ENCODE results near the gene XPA. TPM values are rescaled to one million over a fixed set of nuclear protein-coding genes. Genes with fewer than 3 reads are reported as not detected.

XPA gene
- total RNA-seq, 1 experiment from 2014 or later: 15.0 TPM

DNA sequence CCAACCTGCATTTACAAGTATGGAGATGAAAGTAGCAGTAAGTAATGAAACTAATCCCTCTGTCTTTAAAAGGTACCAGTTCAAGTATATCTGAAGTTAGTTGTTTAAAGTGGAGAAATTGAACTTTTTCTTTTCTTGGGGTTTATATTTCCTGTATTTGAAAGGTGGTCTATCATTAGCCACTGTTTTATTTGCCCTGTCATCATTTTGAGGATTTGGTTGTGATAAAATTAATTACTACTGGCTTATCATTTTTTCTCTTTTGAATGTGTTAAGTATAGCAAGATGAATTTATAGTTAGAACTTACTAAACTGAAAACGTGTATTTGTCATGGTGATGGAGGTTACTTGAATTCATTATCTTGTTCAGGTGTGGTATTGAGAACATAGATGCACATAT is 38.4 kb downstream of the XPA start:
- DNase-seq (ENCODE audit: low read depth): no peak

DNA sequence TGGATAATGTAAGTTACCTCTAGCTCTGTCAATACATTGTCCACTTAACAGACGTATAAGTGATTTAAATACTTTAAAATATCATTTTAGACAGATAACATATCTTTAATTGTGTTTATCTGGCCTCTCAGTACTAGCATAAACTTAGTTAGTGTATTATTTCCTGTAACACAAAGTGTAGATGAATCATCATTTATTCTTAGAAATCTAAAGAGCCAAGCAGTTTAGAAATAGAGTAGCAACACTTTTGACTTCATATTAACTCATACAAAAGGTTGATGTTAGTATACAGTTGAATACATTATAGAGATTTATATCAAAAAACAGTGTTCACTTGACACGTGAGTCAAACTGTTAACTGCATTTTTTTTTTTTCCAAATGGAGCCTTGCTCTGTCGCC is 45.5 kb downstream of the XPA start:
- no peak for DNase-seq (ENCODE audit: low read depth)

DNA sequence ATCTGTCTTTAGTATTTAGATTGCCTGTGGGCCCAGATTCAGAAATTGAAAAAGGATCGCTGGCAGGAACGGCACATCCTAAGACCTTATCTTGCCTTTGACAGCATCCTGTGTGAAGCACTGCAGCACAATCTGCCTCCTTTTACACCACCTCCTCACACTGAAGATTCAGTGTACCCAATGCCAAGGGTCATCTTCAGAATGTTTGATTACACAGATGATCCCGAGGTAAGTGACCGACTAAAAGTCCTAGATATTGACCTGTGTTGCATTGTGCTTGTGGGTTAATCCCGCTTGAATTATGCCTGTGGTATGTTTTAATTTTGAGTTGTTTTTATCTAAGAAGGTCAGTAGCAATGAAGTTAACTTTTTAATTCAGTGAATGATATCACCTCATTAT is 49.1 kb downstream of the XPA start:
- no peak for DNase-seq (ENCODE audit: low read depth)

DNA sequence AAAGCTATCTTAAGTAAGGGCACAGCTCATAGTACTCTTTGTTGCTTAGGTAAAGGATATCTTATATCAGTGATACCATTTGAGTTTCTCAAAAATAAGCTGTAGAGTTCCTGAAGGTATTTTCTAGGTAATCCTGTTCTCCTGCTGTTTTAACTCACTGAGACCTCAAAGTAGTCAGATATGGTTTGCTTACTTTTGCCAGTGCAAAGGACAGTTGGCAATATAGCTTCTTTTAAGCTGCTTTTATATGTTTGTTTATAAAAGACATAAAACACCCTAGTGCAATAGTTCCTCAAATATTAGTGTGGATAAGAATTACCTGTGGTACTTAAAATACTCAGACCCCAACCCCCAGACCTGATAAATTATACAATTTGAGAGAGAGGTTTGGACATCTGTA is 51.4 kb downstream of the XPA start:
- DNase-seq (ENCODE audit: low read depth): no peak

DNA sequence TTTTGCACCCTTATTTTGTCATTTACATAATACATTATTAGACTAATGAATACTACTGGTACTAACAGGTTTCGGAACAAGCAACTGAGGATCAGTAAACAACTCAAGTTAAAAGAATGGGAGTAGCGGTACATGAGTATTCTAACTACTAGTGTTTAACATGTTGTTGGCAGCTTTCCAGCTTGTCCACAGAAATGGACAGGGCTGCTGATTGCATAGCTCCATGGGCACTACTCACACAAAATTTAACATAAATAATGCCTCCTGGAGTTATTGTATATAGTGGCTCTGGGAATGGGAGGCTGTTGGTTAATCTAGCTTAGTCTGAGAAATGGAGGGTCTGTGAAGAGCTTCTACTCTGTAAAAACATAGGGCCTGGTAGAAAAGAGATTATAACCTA is 56.8 kb downstream of the XPA start:
- DNase-seq (ENCODE audit: low read depth): no peak

DNA sequence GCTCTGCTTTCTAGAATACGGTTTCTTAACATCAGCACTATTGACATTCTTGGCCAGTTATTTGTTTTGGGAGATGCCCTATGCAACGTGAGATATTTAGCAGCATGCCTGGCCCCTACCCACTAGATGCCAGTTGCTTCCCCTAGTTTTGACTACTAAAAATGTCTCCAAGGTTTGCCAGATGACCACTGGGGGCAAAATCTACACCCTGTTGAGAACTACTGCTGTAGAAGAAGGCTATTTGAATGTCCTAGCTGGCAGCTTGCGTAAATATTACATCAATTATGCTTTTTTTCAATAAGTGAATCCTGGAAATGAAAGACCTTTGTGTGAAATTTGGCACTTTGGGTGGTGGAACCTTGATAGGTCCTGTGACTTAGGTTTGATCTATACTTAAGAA is 58.5 kb downstream of the XPA start:
- DNase-seq (ENCODE audit: low read depth): no peak

DNA sequence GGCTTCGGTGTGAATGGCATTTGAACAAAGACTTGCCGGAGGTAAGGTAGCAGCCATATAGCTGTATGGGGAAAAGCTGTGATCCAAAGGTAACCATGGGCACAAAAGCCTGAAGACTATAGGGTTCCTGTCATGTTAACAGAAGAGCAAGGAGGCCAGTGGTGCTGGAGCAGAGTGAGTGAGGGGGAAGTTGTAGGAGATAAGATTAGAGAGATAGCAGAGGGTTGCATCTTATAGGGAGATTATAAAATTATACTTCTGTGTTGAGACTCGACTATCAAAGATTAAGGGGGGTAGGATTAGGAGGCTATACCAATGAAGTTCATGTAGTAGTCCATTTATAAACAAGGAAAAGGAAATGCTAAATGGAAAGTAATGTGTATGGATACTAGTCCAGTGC is 60.2 kb downstream of the XPA start:
- DNase-seq (ENCODE audit: low read depth): no peak

DNA sequence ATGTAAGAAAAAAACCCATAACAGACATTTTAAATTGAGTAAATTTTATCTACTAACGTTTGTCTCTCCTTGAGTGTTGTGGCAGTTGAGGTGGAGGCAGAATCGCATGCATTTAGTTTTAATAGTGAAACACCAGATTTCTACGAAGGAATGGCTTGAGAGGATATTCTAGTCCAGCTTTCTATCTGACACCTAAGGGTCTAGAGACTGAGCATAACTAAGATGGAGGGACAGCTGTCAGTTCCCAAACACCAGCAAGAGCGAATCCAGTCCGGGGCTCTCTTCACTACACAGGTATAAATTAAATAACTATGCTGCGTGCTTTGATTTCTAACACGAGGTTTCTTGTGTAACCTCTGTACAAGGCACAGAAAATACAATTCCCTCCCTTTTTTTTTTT is 62.1 kb downstream of the XPA start:
- no peak for DNase-seq (ENCODE audit: low read depth)

DNA sequence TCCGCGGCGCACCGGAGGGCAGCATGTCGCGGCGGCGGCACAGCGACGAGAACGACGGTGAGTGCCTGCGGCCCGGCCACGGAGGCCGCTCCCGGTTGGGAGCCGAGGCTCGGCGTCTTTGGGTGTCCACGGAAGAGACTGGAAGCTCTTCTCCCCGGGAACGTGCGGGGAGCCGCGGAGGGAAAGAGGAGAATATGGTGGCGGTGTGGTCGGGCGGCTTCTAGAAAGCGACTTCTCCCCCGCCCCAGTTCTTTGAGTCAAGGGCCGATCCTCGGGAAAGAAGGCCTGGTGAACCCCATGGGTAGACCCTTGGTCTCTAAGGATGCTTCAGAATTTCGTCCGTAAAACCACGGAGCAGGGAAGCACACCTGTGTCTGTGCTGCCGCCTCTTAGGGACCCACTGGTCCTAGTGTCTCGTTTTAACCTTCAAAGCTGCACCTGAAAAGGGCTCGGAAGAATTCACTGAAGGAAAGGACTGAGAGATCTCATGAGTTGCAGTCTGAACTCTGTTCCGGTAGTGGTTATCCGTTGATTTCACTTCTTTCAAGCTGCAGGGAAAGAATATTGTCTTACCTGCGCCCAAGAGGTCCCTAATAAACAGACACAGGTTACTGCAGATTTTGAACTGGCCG is 63.2 kb downstream of the XPA start:
- DNase-seq (ENCODE audit: low read depth): peak; percentile 7

DNA sequence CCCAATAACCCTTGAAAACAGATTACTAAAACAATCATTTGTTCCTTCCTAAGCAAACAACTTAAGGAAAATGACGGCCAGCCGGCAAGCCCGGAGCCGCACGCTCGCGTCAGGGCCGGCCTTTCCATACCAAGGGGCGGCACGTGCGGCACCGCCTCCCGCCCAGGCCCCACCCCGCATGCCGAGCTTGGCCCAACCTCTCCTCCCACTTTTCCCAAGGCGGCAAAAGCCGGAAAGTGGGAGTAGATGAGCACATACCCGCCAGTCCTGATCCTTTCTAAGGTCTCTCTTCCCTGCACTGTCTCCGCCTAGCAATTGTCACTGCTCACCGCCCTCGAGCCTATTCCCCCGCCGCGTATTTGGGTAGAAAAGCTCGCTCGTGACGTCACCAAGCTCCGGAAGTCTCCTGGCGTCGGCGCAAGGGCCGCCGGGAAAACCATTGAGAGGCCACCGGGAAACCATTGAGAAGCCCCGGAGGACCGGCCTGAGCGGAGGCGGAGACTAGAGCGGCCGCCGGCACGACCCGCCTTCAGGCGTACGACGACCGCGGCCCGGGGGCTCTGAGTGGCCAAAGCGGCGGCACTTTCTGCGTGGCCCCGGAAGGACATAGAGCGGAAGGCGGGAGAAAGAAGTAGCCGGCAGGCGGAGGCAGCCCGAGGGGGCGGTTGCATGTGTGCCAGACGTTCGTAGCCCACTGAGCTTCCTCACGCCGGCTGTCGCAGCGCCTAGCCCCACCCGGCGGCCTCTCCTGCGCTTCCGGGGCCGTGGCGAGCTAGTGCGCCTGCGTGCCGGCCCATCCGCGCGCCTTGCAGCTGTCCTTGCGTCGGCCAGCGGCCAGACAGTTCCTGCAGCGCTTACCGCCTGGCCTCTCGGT is 63.9 kb downstream of the XPA start, which contains the start of the genes NCBP1 and TSTD2:
TSS of gene NCBP1 (plus strand) at position 837 of the 874 bp plus-strand sequence. CDS start 61 bp downstream, outside the sequence.
TSS of gene TSTD2 (minus strand) at position 384 of the 874 bp plus-strand sequence. CDS start 5,806 bp downstream, outside the sequence.
- DNase-seq (ENCODE audit: low read depth): peak; percentile 99

DNA sequence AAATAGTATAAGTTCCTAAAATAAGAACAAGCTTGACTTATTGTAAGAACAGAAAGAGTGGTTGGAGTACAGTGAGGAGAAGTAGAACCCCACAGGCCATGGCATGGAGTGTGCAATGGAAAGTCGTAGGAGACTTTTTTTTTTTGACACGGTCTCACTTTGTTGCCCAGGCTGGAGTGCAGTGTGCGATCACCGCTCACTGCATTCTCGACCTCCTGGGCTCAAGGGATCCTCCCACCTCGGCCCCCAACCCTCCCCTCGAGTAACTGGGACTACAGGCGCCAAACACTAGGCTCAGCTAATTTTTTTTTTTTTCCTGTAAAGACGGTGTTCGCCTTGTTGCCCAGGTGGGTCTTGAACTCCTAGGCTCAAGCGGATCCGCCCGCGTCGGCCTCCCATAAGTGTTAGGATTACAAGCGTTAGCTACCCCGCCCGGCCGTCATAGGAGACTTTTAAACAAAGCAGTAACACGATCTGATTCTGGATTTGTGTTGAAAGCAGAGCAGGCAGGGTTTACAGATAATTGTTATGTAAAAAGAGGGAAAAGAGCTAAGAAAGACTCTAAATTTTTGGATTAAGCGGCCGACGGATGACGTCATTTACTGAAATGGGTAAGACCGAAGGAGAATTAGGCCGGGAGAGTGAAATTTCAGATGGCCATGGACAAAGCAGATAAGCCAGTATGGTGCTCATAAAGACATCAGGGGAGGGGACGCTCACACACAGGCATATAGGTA is 64.7 kb downstream of the XPA start:
- DNase-seq (ENCODE audit: low read depth): peak; percentile 65

DNA sequence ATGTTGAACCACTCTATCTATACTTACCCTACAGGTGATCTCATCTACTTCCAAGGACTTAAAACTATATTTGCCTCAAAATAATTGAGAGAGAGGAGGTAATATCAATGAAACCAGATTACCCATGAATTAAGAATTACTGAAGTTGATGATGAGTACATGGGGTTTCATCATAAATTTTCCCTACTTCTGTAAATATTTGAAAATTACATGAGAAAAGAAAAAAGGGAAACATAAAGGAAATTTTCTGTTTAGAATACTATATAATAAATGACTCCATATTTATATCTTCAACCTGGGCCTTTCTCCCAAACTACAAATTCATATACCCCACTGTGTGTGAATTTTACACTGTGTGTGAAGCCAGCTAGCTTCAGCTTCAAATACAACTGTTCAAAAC is 66.5 kb downstream of the XPA start:
- no peak for DNase-seq (ENCODE audit: low read depth)

DNA sequence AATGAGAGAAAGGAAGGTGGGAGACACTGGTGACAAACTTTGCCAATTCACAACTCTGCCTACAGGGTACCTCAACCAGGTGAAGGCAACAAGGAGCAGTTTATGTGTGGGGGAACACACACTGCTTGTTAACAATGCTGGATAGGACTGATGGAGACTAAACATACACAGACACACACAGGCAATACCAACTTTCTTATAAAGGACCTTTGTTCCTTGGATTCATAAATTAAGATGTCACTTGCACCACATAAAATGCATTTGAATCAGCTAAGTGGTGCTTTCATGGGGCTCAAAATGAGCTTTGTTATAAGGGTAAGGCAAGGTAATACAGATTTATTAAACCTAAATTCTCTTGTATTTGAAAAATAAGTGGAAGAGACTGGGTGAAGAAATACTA is 68.0 kb downstream of the XPA start:
- DNase-seq (ENCODE audit: low read depth): no peak

DNA sequence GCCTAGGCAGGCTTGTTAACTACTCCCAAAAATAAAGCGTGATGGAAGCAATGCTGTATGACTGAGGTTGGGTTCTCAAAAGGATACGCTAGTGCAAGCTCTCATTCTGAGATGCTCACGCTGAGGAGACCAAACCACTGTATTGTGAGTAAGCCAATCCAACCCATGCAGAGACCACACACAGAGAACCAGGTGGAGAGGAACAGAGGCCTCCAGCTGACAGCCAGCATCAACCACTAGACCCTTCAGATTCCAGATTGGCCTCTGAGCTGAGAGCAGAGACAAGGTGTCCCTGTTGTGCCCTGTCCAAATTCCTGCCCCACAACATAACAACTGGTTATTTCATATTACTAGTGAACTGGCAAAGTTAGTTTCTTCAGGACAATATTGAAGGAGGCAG is 68.5 kb downstream of the XPA start:
- DNase-seq (ENCODE audit: low read depth): peak; percentile 10

DNA sequence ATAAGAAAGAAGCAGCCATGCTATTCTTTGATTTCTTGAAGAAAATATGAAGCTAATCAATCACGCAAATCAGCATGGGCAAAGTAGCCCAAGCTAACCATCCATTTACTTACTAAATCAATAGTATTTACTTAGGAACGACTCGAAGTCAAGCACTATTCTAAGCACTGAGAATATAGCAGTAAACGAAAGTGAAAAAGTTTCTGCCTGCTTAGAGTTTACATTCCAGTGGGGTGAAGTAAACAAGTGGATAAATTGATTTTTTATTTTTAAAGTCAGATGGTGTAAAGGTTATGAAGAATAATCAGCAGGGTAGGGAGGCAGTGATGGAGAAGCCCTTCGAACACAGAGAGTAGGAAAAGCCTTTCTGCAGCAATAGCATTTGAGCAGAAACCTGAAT is 69.5 kb downstream of the XPA start:
- no peak for DNase-seq (ENCODE audit: low read depth)

DNA sequence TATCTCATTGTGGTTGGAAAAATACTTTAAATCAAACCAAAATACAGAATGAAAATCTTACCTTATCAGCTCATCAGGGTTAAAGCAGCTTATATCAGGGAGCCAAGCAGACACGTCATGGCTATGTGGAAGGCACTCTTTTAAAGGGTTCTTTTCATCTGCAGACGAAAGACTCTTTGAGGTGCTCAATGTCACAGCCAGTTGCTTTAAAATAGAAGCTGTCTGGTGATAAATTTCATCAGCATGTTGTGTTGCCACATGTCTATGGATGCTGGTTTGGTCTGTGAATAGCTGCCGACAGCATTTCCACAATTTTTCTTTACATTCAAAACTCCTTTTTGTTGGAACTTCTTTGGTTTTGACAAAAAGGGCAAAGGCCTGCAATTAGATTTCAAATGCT is 71.5 kb downstream of the XPA start:
- DNase-seq (ENCODE audit: low read depth): no peak

Other genes with a start within 250 kb of the XPA start
- gene TMOD1, start 195.7 kb downstream of the XPA start, total RNA-seq (2014; rRNA removed; shearing (Covaris generic)): 3.9 and 4.1 TPM in 2 replicates
- 14.4 and 19.0 TPM in 2 replicates for gene TSTD2, start 64.0 kb downstream of the XPA start, total RNA-seq (2014; rRNA removed; shearing (Covaris generic))
- 83.8 and 87.5 TPM in 2 replicates for gene NCBP1, start 63.5 kb downstream of the XPA start, total RNA-seq (2014; rRNA removed; shearing (Covaris generic))
- gene FOXE1, start 155.9 kb upstream of the XPA start, total RNA-seq (2014; rRNA removed; shearing (Covaris generic)): under 0.01 TPM in 1 of 2 replicates, not detected in the other
- gene TRMO, start 225.2 kb upstream of the XPA start, total RNA-seq (2014; rRNA removed; shearing (Covaris generic)): 29.5 and 48.0 TPM in 2 replicates
- 0.17 TPM in 1 of 2 replicates, not detected in the other for gene HEMGN, start 240.8 kb upstream of the XPA start, total RNA-seq (2014; rRNA removed; shearing (Covaris generic))